Rectal smooth muscle tissue (tissue), 1 donor: ENCODE data around the gene ZSCAN5C.

Experiments
- H3K27ac ChIP-seq: one replicate; pipeline ENCODE4 v1.7.0; 2013; ENCODE audit warnings: low read depth, low read length, inconsistent platforms
- H3K27me3 ChIP-seq: one replicate; pipeline ENCODE4 v1.7.0; 2013; ENCODE audit warnings: low read length; ENCODE audit not compliant: control insufficient read depth, insufficient read depth
- H3K36me3 ChIP-seq: one replicate; pipeline ENCODE4 v1.7.0; 2013; ENCODE audit warnings: low read length; ENCODE audit not compliant: control insufficient read depth, insufficient read depth
- H3K4me1 ChIP-seq: one replicate; pipeline ENCODE4 v1.7.0; 2013; ENCODE audit warnings: low read length; ENCODE audit not compliant: control insufficient read depth, insufficient read depth
- H3K4me3 ChIP-seq: one replicate; pipeline ENCODE4 v1.7.0; 2013; ENCODE audit warnings: low read length
- H3K9ac ChIP-seq: one replicate; pipeline ENCODE4 v1.7.0; 2013; ENCODE audit warnings: low read length

The ZSCAN5C gene

GRCh38 chr19:56201973-56202372 is at the start of gene ZSCAN5C:
ZSCAN5C (plus strand) TSS chr19:56202273; CDS start chr19:56205914, 3,641 bp downstream.
- Histone ChIP-seq H3K36me3 (no peaks in the 10 kb centered on the region), H3K9ac (no peak within 1 kb of the TSS), H3K27ac (no peak within 1 kb of the TSS), H3K4me1 (no peaks in the 10 kb centered on the region), H3K27me3 (no peaks in the 10 kb centered on the region), H3K4me3 (no peak within 1 kb of the TSS)

GRCh38 chr19:56152644-56153043 is 49.4 kb upstream of the ZSCAN5C start:
- Histone ChIP-seq H3K4me3 (no peak overlapping the region), H3K36me3 (peaks cover 15% of the 10 kb centered on the region), H3K4me1 (no peaks in the 10 kb centered on the region), H3K27ac (no peak overlapping the region), H3K9ac (no peak overlapping the region), H3K27me3 (no peaks in the 10 kb centered on the region)

GRCh38 chr19:56153507-56153906 is 48.6 kb upstream of the ZSCAN5C start:
- Histone ChIP-seq H3K9ac (no peak overlapping the region), H3K27ac (no peak overlapping the region), H3K36me3 (peaks cover 11% of the 10 kb centered on the region)

GRCh38 chr19:56155124-56155687 is 46.9 kb upstream of the ZSCAN5C start:
- no peaks in the 10 kb centered on the region for H3K4me1 ChIP-seq
- no peak overlapping the region for H3K27ac ChIP-seq
- no peak overlapping the region for H3K4me3 ChIP-seq
- H3K9ac ChIP-seq: no peak overlapping the region
- peaks cover 8% of the 10 kb centered on the region for H3K36me3 ChIP-seq
- H3K27me3 ChIP-seq: no peaks in the 10 kb centered on the region

More at GRCh38 chr19:56153507-56153906, 48.6 kb upstream of the ZSCAN5C start:
- H3K27me3 ChIP-seq: no peaks in the 10 kb centered on the region
- no peaks in the 10 kb centered on the region for H3K4me1 ChIP-seq
- no peak overlapping the region for H3K4me3 ChIP-seq

- Histone ChIP-seq H3K9ac (no peak overlapping the region), H3K4me3 (no peak overlapping the region), H3K27me3 (no peaks in the 10 kb centered on the region), H3K27ac (no peak overlapping the region), H3K4me1 (no peaks in the 10 kb centered on the region), H3K36me3 (peaks cover 8% of the 10 kb centered on the region)
Measured at GRCh38 chr19:56156768-56157167, 45.3 kb upstream of the ZSCAN5C start.

GRCh38 chr19:56158170-56158757 is 43.8 kb upstream of the ZSCAN5C start:
- H3K36me3 ChIP-seq: peaks cover 8% of the 10 kb centered on the region
- no peak overlapping the region for H3K27ac ChIP-seq
- no peaks in the 10 kb centered on the region for H3K4me1 ChIP-seq
- no peak overlapping the region for H3K9ac ChIP-seq
- H3K4me3 ChIP-seq: no peak overlapping the region
- H3K27me3 ChIP-seq: no peaks in the 10 kb centered on the region

GRCh38 chr19:56159009-56159559 is 43.0 kb upstream of the ZSCAN5C start:
- H3K27me3 ChIP-seq: no peaks in the 10 kb centered on the region
- H3K27ac ChIP-seq: no peak overlapping the region
- H3K4me3 ChIP-seq: no peak overlapping the region
- H3K36me3 ChIP-seq: peaks cover 8% of the 10 kb centered on the region
- H3K9ac ChIP-seq: no peak overlapping the region
- no peaks in the 10 kb centered on the region for H3K4me1 ChIP-seq

GRCh38 chr19:56159622-56160271 is 42.3 kb upstream of the ZSCAN5C start:
- H3K4me1 ChIP-seq: no peaks in the 10 kb centered on the region
- H3K4me3 ChIP-seq: no peak overlapping the region
- H3K36me3 ChIP-seq: peaks cover 8% of the 10 kb centered on the region
- H3K27ac ChIP-seq: no peak overlapping the region
- H3K27me3 ChIP-seq: no peaks in the 10 kb centered on the region
- no peak overlapping the region for H3K9ac ChIP-seq

GRCh38 chr19:56161534-56161933 is 40.5 kb upstream of the ZSCAN5C start:
- Histone ChIP-seq H3K36me3 (no peaks in the 10 kb centered on the region), H3K9ac (no peak overlapping the region)

GRCh38 chr19:56162258-56162657 is 39.8 kb upstream of the ZSCAN5C start:
- no peak overlapping the region for H3K9ac ChIP-seq
- H3K27ac ChIP-seq: no peak overlapping the region
- no peak overlapping the region for H3K4me3 ChIP-seq
- no peaks in the 10 kb centered on the region for H3K4me1 ChIP-seq
- H3K36me3 ChIP-seq: no peaks in the 10 kb centered on the region
- H3K27me3 ChIP-seq: no peaks in the 10 kb centered on the region

More at GRCh38 chr19:56161534-56161933, 40.5 kb upstream of the ZSCAN5C start:
- Histone ChIP-seq H3K27ac (no peak overlapping the region), H3K27me3 (no peaks in the 10 kb centered on the region), H3K4me1 (no peaks in the 10 kb centered on the region), H3K4me3 (no peak overlapping the region)

- Histone ChIP-seq H3K4me1 (no peaks in the 10 kb centered on the region), H3K27ac (no peak overlapping the region), H3K4me3 (no peak overlapping the region), H3K27me3 (no peaks in the 10 kb centered on the region), H3K36me3 (no peaks in the 10 kb centered on the region), H3K9ac (no peak overlapping the region)
Measured at GRCh38 chr19:56163097-56163496, 39.0 kb upstream of the ZSCAN5C start.

- no peak overlapping the region for H3K27ac ChIP-seq
- no peaks in the 10 kb centered on the region for H3K4me1 ChIP-seq
- H3K27me3 ChIP-seq: no peaks in the 10 kb centered on the region
- H3K9ac ChIP-seq: no peak overlapping the region
- no peaks in the 10 kb centered on the region for H3K36me3 ChIP-seq
- H3K4me3 ChIP-seq: no peak overlapping the region
Measured at GRCh38 chr19:56167064-56167578, 35.0 kb upstream of the ZSCAN5C start.
